DND-41 (cell line): ENCODE data around the gene LURAP1L.

ENCODE experiments used
- ATAC-seq: fragments of 200-7000 bp; cut with Tn5 transposase; 3 replicates; pipeline ENCODE4 v1.9.1; 2021; ENCODE audit warnings: low read depth; ENCODE audit not compliant: insufficient read depth
- DNase-seq: peaks from one replicate; pipeline ENCODE4 v3.0.0-alpha.2; 2020
- H2AFZ ChIP-seq: 2 replicates; pipeline ENCODE4 v1.6.0; 2012; ENCODE audit warnings: low read depth, low read length
- H3K27ac ChIP-seq: 2 replicates; pipeline ENCODE4 v1.5.1; 2012; ENCODE audit warnings: low read length, inconsistent platforms
- H3K27me3 ChIP-seq: fragments of 200-600 bp; sonication (generic); 2 replicates; pipeline ENCODE4 v1.6.0; 2012; ENCODE audit warnings: low read length, mild to moderate bottlenecking, inconsistent platforms; ENCODE audit not compliant: insufficient read depth, poor library complexity
- H3K36me3 ChIP-seq: 2 replicates; pipeline ENCODE4 v1.5.1; 2012; ENCODE audit warnings: low read length, inconsistent platforms; ENCODE audit not compliant: insufficient read depth
- H3K4me1 ChIP-seq: 2 replicates; pipeline ENCODE4 v1.5.1; 2012; ENCODE audit warnings: mild to moderate bottlenecking, low read length; ENCODE audit not compliant: insufficient read depth
- H3K4me2 ChIP-seq: 2 replicates; pipeline ENCODE4 v1.6.0; 2012; ENCODE audit warnings: mild to moderate bottlenecking, moderate library complexity, low read length, inconsistent platforms; ENCODE audit not compliant: insufficient read depth
- H3K4me3 ChIP-seq, 2 experiments: fragments of 200-600 bp in 1 of 2; shearing (Covaris generic) in 1 of 2; 2 replicates each; pipeline ENCODE4 v1.5.1; 2012 to 2016; ENCODE audit warnings: inconsistent platforms in 2 of 2, low read length in 2 of 2, mild to moderate bottlenecking in 2 of 2, low read depth in 1 of 2, moderate library complexity in 1 of 2
- H3K79me2 ChIP-seq: 2 replicates; pipeline ENCODE4 v1.6.0; 2012; ENCODE audit warnings: low read length, inconsistent platforms; ENCODE audit not compliant: insufficient read depth
- H3K9ac ChIP-seq: 2 replicates; pipeline ENCODE4 v1.6.0; 2012; ENCODE audit warnings: low read depth, mild to moderate bottlenecking, inconsistent platforms, low read length, moderate library complexity
- H3K9me3 ChIP-seq: 2 replicates; pipeline ENCODE4 v1.5.1; 2012; ENCODE audit warnings: low read length, moderate library complexity, mild to moderate bottlenecking, inconsistent platforms; ENCODE audit not compliant: insufficient read depth, severe bottlenecking
- H4K20me1 ChIP-seq: 2 replicates; pipeline ENCODE4 v1.6.0; 2012; ENCODE audit warnings: low read length; ENCODE audit not compliant: insufficient read depth
- EZH2 ChIP-seq: IDR thresholded peaks from 3 replicates; pipeline ENCODE4 v1.6.1; 2012; ENCODE audit warnings: borderline replicate concordance, low read depth, mild to moderate bottlenecking, moderate library complexity, low read length, inconsistent platforms; ENCODE audit not compliant: severe bottlenecking
- TF ChIP-seq, protein P1 (sequence below): IDR thresholded peaks from 2 replicates; pipeline ENCODE4 v1.5.1; 2012; ENCODE audit warnings: borderline replicate concordance, low read length, moderate library complexity, mild to moderate bottlenecking; ENCODE audit not compliant: poor library complexity, severe bottlenecking; ENCODE audit errors: extremely low read depth

LURAP1L gene

GRCh38 chr9:12783767-12784460 lies 9.1 kb downstream of the LURAP1L start:
- TF ChIP-seq, protein P1, sequence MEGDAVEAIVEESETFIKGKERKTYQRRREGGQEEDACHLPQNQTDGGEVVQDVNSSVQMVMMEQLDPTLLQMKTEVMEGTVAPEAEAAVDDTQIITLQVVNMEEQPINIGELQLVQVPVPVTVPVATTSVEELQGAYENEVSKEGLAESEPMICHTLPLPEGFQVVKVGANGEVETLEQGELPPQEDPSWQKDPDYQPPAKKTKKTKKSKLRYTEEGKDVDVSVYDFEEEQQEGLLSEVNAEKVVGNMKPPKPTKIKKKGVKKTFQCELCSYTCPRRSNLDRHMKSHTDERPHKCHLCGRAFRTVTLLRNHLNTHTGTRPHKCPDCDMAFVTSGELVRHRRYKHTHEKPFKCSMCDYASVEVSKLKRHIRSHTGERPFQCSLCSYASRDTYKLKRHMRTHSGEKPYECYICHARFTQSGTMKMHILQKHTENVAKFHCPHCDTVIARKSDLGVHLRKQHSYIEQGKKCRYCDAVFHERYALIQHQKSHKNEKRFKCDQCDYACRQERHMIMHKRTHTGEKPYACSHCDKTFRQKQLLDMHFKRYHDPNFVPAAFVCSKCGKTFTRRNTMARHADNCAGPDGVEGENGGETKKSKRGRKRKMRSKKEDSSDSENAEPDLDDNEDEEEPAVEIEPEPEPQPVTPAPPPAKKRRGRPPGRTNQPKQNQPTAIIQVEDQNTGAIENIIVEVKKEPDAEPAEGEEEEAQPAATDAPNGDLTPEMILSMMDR = no peak
- no peak for TF ChIP-seq EZH2
- no peaks in the 10 kb centered on the region for H3K36me3 ChIP-seq
- H3K4me1 ChIP-seq = no peaks in the 10 kb centered on the region
- no peaks in the 10 kb centered on the region for H3K79me2 ChIP-seq
- ATAC-seq (no peak), DNase-seq (no peak)
- H3K9ac ChIP-seq = no peak overlapping the region
- H3K27me3 ChIP-seq = no peaks in the 10 kb centered on the region
- H2AFZ ChIP-seq = no peak overlapping the region
- H3K4me2 ChIP-seq = no peak overlapping the region
- H3K9me3 ChIP-seq = no peaks in the 10 kb centered on the region
- H4K20me1 ChIP-seq = no peaks in the 10 kb centered on the region
- no peak overlapping the region for H3K27ac ChIP-seq
- H3K4me3 ChIP-seq = no peak overlapping the region

GRCh38 chr9:12784461-12785259 lies 9.8 kb downstream of the LURAP1L start:
- Histone ChIP-seq H3K9me3 (no peaks in the 10 kb centered on the region), H3K9ac (no peak overlapping the region), H4K20me1 (no peaks in the 10 kb centered on the region), H3K4me2 (no peak overlapping the region), H3K27me3 (no peaks in the 10 kb centered on the region), H3K36me3 (no peaks in the 10 kb centered on the region), H3K4me1 (no peaks in the 10 kb centered on the region), H3K79me2 (no peaks in the 10 kb centered on the region), H3K4me3 (no peak overlapping the region), H3K27ac (no peak overlapping the region), H2AFZ (no peak overlapping the region)
- no peak for TF ChIP-seq EZH2
- TF ChIP-seq, protein P1 = no peak
- ATAC-seq = no peak
- DNase-seq = no peak

- no peak overlapping the region for H3K9ac ChIP-seq
- no peaks in the 10 kb centered on the region for H3K4me1 ChIP-seq
- H3K36me3 ChIP-seq = no peaks in the 10 kb centered on the region
- no peak overlapping the region for H3K4me2 ChIP-seq
- H2AFZ ChIP-seq = no peak overlapping the region
- no peak for DNase-seq
- H3K79me2 ChIP-seq = no peaks in the 10 kb centered on the region
- no peak for TF ChIP-seq EZH2
- TF ChIP-seq, protein P1 = no peak
- no peaks in the 10 kb centered on the region for H4K20me1 ChIP-seq
- no peak for ATAC-seq
- H3K27ac ChIP-seq = no peak overlapping the region
- no peaks in the 10 kb centered on the region for H3K27me3 ChIP-seq
- no peak overlapping the region for H3K4me3 ChIP-seq
- no peaks in the 10 kb centered on the region for H3K9me3 ChIP-seq
These were observed 10.5 kb downstream of the LURAP1L start for GRCh38 chr9:12785260-12785770.
